ENCODE data around the gene MYO1C.

DNA sequence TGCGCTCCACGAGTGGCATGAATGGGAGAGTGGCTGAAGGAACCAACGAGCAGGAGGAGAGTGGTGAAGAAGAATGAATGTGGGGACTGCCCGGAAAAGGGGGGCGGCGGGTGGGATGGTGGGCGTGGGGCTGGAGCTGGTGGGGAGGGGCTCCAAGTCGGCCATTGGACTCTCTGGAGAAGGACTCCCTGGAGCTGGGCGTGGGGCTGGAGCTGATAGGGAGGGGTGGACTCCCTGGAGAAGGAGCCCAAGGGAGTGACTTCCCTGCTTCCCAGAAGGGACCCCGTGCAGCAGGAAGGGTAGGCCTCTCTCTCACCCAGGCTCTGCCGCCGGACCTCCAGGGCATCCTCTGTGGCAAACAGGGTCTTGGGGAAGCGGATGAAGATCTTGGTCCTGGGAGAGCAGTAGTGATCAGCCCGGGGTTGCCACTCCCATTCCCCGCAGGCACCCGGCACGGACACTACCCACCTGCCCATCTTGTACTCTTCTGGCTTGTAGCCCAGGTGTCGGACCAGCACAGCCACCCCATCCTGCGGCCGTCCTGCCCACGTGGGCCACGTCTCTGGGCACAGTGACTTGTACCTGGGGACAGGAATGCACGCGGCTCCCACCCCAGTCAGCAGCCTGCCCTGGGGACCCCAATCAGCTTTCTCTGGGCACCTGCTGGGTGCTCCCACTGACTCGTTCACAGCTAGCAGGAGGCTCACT is 21.6 kb downstream of the MYO1C start:
- no peak for TF ChIP-seq JUN (IDR thresholded peaks at IDR 0.05; ENCODE audit: low read depth, low read length)
- no peak for TF ChIP-seq CREB1 (IDR thresholded peaks at IDR 0.05)
- TF ChIP-seq, protein P1, sequence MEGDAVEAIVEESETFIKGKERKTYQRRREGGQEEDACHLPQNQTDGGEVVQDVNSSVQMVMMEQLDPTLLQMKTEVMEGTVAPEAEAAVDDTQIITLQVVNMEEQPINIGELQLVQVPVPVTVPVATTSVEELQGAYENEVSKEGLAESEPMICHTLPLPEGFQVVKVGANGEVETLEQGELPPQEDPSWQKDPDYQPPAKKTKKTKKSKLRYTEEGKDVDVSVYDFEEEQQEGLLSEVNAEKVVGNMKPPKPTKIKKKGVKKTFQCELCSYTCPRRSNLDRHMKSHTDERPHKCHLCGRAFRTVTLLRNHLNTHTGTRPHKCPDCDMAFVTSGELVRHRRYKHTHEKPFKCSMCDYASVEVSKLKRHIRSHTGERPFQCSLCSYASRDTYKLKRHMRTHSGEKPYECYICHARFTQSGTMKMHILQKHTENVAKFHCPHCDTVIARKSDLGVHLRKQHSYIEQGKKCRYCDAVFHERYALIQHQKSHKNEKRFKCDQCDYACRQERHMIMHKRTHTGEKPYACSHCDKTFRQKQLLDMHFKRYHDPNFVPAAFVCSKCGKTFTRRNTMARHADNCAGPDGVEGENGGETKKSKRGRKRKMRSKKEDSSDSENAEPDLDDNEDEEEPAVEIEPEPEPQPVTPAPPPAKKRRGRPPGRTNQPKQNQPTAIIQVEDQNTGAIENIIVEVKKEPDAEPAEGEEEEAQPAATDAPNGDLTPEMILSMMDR (IDR thresholded peaks at IDR 0.05; ENCODE audit: control extremely low read depth in 1 of 3, insufficient read depth in 1 of 3, low read depth in 1 of 3, low read length in 3 of 3): no peak
- TF ChIP-seq CBX8 (IDR thresholded peaks at IDR 0.05; ENCODE audit: borderline replicate concordance, low read depth, low read length): no peak
- TF ChIP-seq SP2 (IDR thresholded peaks at IDR 0.05; ENCODE audit: low read length): no peak
- TF ChIP-seq EZH2 (IDR thresholded peaks at IDR 0.05; ENCODE audit: low read depth, low read length, severe bottlenecking): no peak
- no peak for TF ChIP-seq TBP (IDR thresholded peaks at IDR 0.05; ENCODE audit: low read depth, low read length)
- TF ChIP-seq, protein P2, sequence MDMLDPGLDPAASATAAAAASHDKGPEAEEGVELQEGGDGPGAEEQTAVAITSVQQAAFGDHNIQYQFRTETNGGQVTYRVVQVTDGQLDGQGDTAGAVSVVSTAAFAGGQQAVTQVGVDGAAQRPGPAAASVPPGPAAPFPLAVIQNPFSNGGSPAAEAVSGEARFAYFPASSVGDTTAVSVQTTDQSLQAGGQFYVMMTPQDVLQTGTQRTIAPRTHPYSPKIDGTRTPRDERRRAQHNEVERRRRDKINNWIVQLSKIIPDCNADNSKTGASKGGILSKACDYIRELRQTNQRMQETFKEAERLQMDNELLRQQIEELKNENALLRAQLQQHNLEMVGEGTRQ (IDR thresholded peaks at IDR 0.05; ENCODE audit: low read length): no peak
- TF ChIP-seq, protein P3, sequence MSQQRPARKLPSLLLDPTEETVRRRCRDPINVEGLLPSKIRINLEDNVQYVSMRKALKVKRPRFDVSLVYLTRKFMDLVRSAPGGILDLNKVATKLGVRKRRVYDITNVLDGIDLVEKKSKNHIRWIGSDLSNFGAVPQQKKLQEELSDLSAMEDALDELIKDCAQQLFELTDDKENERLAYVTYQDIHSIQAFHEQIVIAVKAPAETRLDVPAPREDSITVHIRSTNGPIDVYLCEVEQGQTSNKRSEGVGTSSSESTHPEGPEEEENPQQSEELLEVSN (IDR thresholded peaks at IDR 0.05): no peak
- TF ChIP-seq, protein P4, sequence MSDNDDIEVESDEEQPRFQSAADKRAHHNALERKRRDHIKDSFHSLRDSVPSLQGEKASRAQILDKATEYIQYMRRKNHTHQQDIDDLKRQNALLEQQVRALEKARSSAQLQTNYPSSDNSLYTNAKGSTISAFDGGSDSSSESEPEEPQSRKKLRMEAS (IDR thresholded peaks at IDR 0.05): no peak
- TF ChIP-seq NRF1 (IDR thresholded peaks at IDR 0.05; ENCODE audit: low read depth, low read length): no peak
- TF ChIP-seq CTBP2 (IDR thresholded peaks at IDR 0.05; ENCODE audit: borderline replicate concordance, insufficient read depth, insufficient read length, low read length): no peak
- TF ChIP-seq HDAC2 (IDR thresholded peaks at IDR 0.05; ENCODE audit: borderline replicate concordance in 1 of 2, low read depth in 2 of 2, low read length in 2 of 2): no peak
- TF ChIP-seq POLR2A (IDR thresholded peaks at IDR 0.05; ENCODE audit: control extremely low read depth in 1 of 2, low read depth in 2 of 2, low read length in 2 of 2): no peak
